Mesothelial cell of epicardium (in vitro differentiated cells): ENCODE data around the gene TBC1D22A. TPM values are rescaled to one million over a fixed set of nuclear protein-coding genes. Genes with fewer than 3 reads are reported as not detected.

ENCODE experiments used
- DNase-seq, 2 experiments: peaks; one replicate each; pipeline ENCODE4 v3.0.0; 2021; ENCODE audit warnings: low spot score in 2 of 2; ENCODE audit not compliant: unreplicated experiment in 2 of 2
- H3K27ac Mint-ChIP-seq: 2 replicates; pipeline ENCODE4 v1.8.0; 2021; ENCODE audit warnings: mixed read lengths
- H3K27me3 Mint-ChIP-seq: 2 replicates; pipeline ENCODE4 v1.8.0; 2021; ENCODE audit warnings: low read depth, mixed read lengths
- H3K36me3 Mint-ChIP-seq: 2 replicates; pipeline ENCODE4 v1.8.0; 2021; ENCODE audit warnings: mixed read lengths
- H3K4me1 Mint-ChIP-seq: 2 replicates; pipeline ENCODE4 v1.8.0; 2021; ENCODE audit warnings: mixed read lengths
- H3K4me3 Mint-ChIP-seq: 2 replicates; pipeline ENCODE4 v1.8.0; 2021; ENCODE audit warnings: mild to moderate bottlenecking, moderate library complexity, mixed read lengths
- H3K9me3 Mint-ChIP-seq: 2 replicates; pipeline ENCODE4 v1.8.0; 2021; ENCODE audit warnings: mixed read lengths
- CTCF ChIP-seq: fragments of 200-600 bp; sonication (generic); IDR thresholded peaks from one replicate; pipeline ENCODE4 v1.5.0; 2021; ENCODE audit warnings: antibody characterized with exemption; ENCODE audit not compliant: unreplicated experiment
- total RNA-seq: library from RNA; stranded (reverse); gene quantifications from 3 replicates; pipeline ENCODE4 v1.2.1, GENCODE V29; 2021

The TBC1D22A gene
- total RNA-seq, 1 donor from 2014 or later, result 26.6 TPM

DNA sequence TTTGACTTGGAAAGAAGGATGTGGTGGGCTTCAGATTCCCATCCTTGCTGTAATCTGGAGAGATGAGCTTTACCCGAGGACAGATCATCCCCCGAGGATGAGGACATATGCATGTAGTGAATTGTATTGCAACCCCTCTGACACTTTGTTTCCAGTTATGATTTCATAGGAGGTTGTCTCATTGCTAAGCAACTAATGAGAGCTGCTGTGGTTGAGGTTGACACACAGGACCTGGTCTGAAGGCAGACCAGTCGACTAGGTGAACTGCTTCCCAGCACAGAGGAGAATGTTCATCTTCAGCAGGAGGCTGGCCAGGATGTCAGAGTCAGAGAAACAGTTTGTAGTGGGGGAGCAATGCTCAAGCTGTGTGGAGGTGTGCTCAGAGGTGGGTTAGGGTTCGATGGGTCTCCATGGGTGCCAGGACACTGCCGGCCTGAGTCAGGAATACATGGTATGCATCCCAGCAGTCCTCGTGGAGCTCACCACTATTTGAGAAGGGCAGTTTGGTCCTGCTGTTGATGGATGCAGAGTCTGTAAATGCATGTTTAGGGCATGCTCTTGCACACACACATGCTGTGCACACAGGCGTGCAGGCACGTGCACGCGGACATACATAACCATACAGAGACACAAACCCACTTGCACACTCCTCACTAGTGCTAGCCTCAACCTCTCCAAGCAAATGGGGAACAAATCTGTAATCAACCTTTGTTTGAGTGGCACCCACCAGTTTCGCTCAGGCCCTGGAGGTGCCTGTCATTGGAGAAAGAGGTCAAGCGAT lies 153.7 kb downstream of the TBC1D22A start:
- DNase-seq, result no peak
- Mint-ChIP-seq H3K4me1 (no peaks in the 10 kb centered on the region), H3K9me3 (peaks cover under 1% of the 10 kb centered on the region), H3K27me3 (no peaks in the 10 kb centered on the region), H3K27ac (no peak overlapping the region), H3K36me3 (peaks cover 18% of the 10 kb centered on the region), H3K4me3 (no peak overlapping the region)
- TF ChIP-seq CTCF, result no peak

GRCh38 chr22:46916886-46917770 lies 154.7 kb downstream of the TBC1D22A start:
- Mint-ChIP-seq H3K4me3 (no peak overlapping the region), H3K9me3 (peaks cover 11% of the 10 kb centered on the region), H3K27me3 (no peaks in the 10 kb centered on the region), H3K4me1 (no peaks in the 10 kb centered on the region), H3K27ac (no peak overlapping the region), H3K36me3 (peaks cover 27% of the 10 kb centered on the region)
- DNase-seq, result no peak
- no peak for TF ChIP-seq CTCF

- Mint-ChIP-seq H3K4me3 (no peak overlapping the region), H3K27ac (no peak overlapping the region), H3K36me3 (peaks cover 32% of the 10 kb centered on the region), H3K4me1 (no peaks in the 10 kb centered on the region), H3K9me3 (peaks cover 16% of the 10 kb centered on the region), H3K27me3 (no peaks in the 10 kb centered on the region)
- no peak for TF ChIP-seq CTCF
- no peak for DNase-seq
Observed at GRCh38 chr22:46917771-46918101, 155.3 kb downstream of the TBC1D22A start.

DNA sequence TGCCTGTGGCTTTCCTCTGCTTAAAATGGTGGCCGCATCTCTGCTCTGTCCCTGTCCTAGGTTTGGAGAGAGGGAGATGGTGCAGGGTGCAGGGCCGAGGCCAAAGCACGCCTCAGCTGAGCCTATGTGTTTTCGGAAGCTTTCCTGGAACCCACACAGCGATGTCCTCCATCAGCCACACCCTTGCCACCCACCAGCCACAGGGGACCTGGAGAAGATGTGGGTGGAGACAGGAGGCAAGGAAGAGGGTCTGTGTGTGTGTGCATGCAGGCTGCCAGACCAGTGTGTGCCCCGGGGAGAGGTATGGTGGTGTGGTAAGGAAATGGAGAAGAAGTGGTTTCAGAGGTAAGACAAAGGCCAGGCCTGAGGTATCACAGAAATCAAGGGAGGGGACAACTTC lies 155.7 kb downstream of the TBC1D22A start:
- Mint-ChIP-seq H3K36me3 (peaks cover 32% of the 10 kb centered on the region), H3K27me3 (no peaks in the 10 kb centered on the region), H3K27ac (no peak overlapping the region), H3K9me3 (peaks cover 18% of the 10 kb centered on the region), H3K4me3 (no peak overlapping the region), H3K4me1 (no peaks in the 10 kb centered on the region)
- TF ChIP-seq CTCF, result no peak
- no peak for DNase-seq

DNA sequence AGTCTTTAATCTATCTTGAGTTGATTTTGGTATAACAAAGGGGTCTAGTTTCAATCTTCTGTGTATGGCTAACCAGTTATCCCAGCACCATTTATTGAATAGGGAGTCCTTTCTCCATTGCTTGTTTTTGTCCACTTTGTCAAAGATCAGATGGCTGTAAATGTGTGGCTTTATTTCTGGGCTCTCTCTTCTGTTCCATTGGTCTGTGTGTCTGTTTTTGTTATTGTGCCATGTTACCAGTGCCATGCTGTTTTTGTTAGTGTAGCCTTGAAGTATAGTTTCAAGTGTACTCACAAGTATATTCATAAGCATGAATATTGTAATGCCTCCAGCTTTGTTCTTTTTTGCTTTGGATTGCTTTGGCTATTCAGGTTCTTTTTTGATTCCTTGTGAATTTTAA lies 159.6 kb downstream of the TBC1D22A start:
- Mint-ChIP-seq H3K36me3 (peaks cover 38% of the 10 kb centered on the region), H3K9me3 (peaks cover 20% of the 10 kb centered on the region), H3K27me3 (no peaks in the 10 kb centered on the region), H3K27ac (no peak overlapping the region), H3K4me3 (no peak overlapping the region), H3K4me1 (no peaks in the 10 kb centered on the region)
- DNase-seq, result no peak
- no peak for TF ChIP-seq CTCF
